ENCODE data around the gene NKAPL. TPM values are rescaled to one million over a fixed set of nuclear protein-coding genes. Genes with fewer than 3 reads are reported as not detected.
A peak's percentile ranks its signal among the peaks of the same experiment; 100 is the strongest.

The NKAPL gene
- polyA plus RNA-seq, 4 donors: 2.1 to 3.4 (median 2.6) TPM

DNA sequence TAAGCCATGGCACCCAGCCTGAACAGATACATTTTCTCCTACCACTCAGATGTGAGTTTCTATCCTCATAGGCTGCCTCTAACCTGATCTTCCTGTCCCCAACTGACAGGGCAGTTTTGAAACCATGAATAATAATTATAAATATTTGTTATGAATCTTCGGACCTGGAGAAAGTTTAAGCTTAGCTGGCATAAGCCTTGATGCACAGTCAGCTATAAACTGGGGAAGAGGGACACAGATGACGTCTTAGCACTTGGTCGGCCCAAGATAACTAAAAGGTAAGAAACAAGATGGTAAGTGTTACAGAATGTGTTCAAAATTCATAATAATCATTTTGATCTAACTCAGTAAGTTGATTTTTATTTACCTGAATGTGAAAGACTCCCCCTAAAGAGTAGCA, 15.2 kb upstream of the NKAPL start:
- DNase-seq (ENCODE audit: low read depth in 4 of 4, low spot score in 2 of 4): no peak

DNA sequence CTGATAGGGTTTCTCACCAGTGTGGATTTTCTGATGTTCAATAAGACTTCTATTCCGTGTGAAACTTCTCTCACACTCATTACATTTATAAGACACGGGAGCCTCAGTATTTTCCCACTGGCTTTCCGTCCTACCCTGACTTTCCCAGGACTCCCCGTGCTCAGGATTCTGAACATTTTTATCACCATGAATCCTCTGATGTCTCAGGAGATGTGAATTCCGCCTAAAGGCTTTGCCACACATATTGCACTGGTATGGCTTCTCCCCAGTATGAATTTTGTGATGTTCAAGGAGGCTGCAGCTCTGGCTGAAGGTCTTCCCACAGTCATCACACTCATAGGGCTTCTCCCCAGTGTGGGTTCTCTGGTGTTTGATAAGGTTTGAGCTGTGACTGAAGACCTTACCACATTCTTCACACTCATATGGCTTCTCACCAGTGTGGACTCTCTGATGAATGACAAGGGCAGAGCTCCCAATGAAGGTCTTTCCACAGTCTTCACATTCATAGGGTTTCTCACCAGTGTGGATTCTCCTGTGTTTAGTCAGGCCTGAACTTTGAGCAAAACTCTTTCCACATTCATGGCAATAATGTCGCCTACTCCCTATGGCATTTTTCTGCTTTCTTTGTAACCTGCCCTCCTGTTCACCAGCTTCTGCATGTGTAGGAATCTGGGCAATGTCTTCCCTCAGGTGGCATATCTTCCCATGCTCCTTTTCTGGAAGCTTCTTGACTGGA, 13.7 kb upstream of the NKAPL start:
- DNase-seq (ENCODE audit: low read depth in 4 of 4, low spot score in 2 of 4): no peak

DNA sequence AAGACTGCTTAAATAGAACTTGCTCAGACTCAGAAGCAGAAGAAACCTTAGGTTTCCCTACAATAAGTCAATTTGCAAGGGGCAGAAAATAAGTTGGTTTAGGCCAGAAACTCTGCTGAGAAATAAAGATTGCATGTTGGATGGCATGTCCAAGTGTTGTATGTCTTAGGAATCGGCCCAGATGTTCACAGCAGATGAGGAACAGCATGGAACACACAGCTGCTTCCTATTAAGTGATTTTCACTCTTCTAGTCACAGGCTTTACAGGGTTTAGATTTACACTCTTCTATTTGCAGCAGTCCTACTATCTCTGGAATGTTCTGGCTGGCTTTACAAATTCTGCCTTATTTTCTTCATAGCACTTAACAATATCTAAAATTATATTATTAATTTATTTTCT, 10.2 kb upstream of the NKAPL start:
- DNase-seq (ENCODE audit: low read depth in 4 of 4, low spot score in 2 of 4): no peak

GRCh38 chr6:28250747-28251146, 8.3 kb upstream of the NKAPL start:
- no peak for DNase-seq (ENCODE audit: low read depth in 4 of 4, low spot score in 2 of 4)

DNA sequence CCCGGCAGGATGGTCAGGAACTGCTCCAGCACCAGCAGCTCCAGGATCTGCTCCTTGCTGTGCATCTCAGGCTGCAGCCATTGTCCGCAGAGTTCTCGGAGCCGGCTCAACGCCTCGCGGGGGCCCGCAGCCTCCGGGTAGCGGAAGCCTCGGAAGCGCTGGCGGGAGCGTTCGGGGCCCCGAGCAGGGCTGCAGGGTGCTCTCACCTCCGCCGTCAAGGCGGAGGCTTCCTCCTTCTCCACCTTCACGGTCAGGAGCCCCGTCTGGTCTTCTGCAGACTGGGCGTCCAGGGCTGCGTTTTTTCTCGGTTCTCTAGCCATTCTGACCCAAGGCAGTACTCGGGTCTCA, 7.5 kb upstream of the NKAPL start:
- DNase-seq (ENCODE audit: low read depth in 4 of 4, low spot score in 2 of 4): no peak

DNA sequence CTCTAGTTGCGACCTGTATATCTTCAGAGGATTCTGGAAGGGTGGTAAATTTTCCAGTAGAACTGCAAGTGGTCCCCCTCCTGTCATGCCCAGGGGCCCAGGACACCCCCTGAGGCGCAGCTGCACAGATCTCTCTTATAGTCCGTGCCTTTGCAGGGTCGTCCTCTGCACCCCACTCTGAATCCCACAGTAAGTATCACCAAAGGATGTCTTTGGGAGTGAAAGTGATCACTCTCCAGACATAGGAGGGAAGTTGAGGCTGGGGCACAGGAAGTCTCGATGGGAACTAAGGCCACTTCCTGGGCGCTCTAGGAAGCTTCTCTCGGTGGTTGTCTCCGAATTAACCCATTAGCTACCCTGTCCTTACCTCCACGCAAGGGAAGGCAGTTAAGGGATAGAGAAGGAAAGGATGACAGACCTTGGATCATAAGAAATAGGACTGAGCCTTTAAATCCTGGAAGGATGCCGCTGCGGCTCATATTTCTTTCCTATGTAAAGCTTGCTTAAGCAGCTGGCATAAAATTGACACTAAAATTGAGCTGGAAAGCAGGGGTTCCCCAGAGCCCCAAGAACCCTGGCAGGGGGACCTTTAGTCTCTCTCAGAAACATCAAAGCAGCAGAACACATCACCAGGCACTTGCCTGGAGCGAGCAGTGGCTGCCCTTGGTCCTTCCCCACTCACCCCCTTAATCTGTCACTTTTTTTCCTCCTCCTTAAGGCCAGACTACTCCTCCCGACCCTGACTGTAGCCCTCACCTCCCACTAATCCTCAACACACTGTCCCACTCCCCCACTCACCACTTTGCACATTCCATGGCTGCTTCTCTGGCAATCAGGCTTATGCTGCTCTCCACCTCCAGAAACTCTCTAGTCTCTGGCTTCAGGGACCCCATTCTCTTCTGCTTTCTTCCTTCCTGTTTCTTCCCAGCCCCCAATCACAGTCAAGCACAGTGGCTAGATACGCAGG, 6.8 kb upstream of the NKAPL start, which contains the start of gene ZKSCAN4:
ZKSCAN4 (minus strand) TSS at position 261 of the 967 bp plus-strand sequence. CDS start 289 bp downstream, outside the sequence.
- DNase-seq (ENCODE audit: low read depth in 4 of 4, low spot score in 2 of 4): peak; percentile 80 to 89 (median 81)

- DNase-seq (ENCODE audit: low read depth in 4 of 4, low spot score in 2 of 4): no peak
Measured at GRCh38 chr6:28254121-28254519, 5.0 kb upstream of the NKAPL start.

DNA sequence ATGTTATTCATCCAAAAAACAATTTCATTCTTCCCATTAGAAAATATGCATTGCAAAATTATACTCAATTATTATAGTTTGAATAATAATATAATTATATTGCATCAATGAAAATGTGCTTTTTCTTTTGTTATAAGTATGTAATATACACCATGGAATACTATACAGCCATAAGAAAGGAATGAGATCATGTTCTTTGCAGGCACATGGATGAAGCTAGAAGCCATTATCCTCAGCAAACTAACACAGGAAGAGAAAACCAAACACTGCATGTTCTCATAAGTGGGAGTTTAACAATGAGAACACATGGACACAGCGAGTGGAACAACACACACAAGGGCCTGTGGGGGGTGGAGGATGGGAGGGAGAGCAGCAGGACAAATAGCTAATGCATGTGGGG, 2.1 kb upstream of the NKAPL start:
- no peak for DNase-seq (ENCODE audit: low read depth in 4 of 4, low spot score in 2 of 4)

- no peak for DNase-seq (ENCODE audit: low read depth in 4 of 4, low spot score in 2 of 4)
Measured at GRCh38 chr6:28263922-28264321, 4.8 kb downstream of the NKAPL start.

- no peak for DNase-seq (ENCODE audit: low read depth in 4 of 4, low spot score in 2 of 4)
Measured at GRCh38 chr6:28264834-28265401, 5.8 kb downstream of the NKAPL start.

DNA sequence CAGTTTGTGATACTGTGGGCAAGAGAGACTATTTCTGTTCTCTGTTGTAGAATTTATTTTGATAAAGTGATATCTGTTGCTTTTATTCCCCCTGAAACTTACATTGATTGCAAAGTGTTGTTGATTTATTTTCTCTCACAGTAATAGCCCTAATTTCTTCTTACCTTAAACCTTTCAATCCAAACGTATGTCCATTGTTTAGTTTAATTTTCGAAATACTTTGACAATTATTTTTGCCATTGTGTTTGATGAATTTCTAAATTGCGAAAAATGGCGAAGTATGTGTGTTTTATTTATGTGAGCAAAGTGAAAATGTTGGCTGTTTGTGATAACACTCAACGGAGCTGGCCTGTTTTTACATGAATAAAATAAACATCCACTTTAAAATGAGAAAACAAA, 7.5 kb downstream of the NKAPL start:
- DNase-seq (ENCODE audit: low read depth in 4 of 4, low spot score in 2 of 4): no peak

- DNase-seq (ENCODE audit: low read depth in 4 of 4, low spot score in 2 of 4): peak; percentile 88 to 94 (median 91)
Measured at GRCh38 chr6:28266962-28267694, 8.0 kb downstream of the NKAPL start, which contains the start of gene ZSCAN26. Gene ZSCAN26, plus strand, starts transcription at chr6:28267143. Its CDS starts 4,777 bp downstream, at chr6:28271920.

DNA sequence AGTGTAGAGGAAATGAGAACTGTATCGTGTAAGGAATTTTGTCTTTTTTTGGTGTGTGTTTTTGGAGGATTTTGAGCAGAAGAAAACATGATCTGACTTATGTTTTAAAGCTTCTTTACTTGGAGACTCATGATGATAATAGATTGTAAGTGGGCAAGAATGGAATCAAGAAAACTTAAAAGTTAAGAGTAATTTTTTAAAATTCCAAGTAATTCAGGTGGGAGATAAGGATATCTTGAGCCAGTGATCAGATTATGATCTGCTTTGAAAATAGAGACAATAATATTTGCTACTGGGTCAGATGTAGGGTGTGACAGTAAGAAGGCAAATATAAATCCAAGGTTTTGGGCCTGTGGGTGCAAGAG, 8.6 kb downstream of the NKAPL start:
- DNase-seq (ENCODE audit: low read depth in 4 of 4, low spot score in 2 of 4): no peak

DNA sequence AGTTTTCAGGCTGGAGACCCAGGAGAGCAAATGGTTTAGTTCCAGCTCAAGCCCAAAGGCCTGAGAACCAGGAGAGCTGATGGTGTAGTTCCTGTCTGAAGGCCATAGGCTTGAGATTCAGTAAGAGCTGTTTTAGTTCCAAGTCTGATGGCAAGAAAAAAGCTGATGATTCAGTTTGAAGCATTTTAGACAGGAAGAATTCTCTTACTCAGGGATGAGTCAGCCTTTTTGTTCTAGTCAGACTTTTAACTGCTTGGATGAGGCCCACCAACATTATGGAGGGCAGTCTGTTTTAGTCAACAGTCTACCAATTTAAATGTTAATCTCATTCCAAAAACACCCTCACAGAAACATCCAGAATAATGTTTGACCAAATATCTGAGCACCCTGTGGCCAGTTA, 10.4 kb downstream of the NKAPL start:
- DNase-seq (ENCODE audit: low read depth in 4 of 4, low spot score in 2 of 4): no peak

GRCh38 chr6:28274888-28275287, 15.8 kb downstream of the NKAPL start:
- DNase-seq (ENCODE audit: low read depth in 4 of 4, low spot score in 2 of 4): no peak

DNA sequence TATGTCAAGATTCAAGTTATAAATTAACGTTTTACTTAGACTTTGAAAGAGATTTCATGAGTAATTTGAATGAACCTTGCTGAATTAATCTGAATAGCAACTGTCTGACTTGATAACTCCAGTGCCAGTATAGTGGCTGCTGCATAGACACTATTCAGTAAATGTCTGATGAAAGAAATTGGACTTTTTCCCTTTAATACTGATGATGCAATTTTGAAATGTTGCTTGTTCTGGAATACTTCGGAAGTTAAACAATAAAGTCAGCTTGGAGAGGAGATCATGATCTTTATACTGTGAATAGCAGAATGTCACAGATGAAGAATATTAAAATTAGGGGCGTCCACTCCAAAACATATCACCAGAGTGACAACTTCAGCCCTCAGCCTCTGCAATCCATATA, 18.6 kb downstream of the NKAPL start:
- DNase-seq (ENCODE audit: low read depth in 4 of 4, low spot score in 2 of 4): no peak

- DNase-seq (ENCODE audit: low read depth in 4 of 4, low spot score in 2 of 4): no peak
Measured at GRCh38 chr6:28280595-28281287, 21.6 kb downstream of the NKAPL start.

GRCh38 chr6:28281288-28282064, 22.4 kb downstream of the NKAPL start, which contains the start of gene PGBD1:
Gene PGBD1, plus strand, starts transcription at chr6:28281572. Its CDS starts 2,242 bp downstream, at chr6:28283814.
- DNase-seq (ENCODE audit: low read depth in 4 of 4, low spot score in 2 of 4): peak in 2 of 4 donors; percentile 39 to 41

- no peak for DNase-seq (ENCODE audit: low read depth in 4 of 4, low spot score in 2 of 4)
Measured at GRCh38 chr6:28282926-28283325, 23.8 kb downstream of the NKAPL start.

Measured in left renal cortex interstitium (tissue), 4 donors.